GM23338 (cell line): ENCODE results near the gene AHR.
"Not testable (repeated sequence)": the region's sequence is repeated elsewhere in the genome, so short reads cannot be mapped to it uniquely, and the experiment has no call there.

Source experiments
- EZH2 ChIP-seq: fragments of 200-600 bp; sonication (generic); IDR thresholded peaks from one replicate; pipeline ENCODE4 v1.8.0; 2017; ENCODE audit warnings: antibody characterized with exemption, mild to moderate bottlenecking, low read depth; ENCODE audit not compliant: unreplicated experiment
- POLR2AphosphoS5 ChIP-seq: IDR thresholded peaks from 2 replicates; pipeline ENCODE4 v1.6.1; 2016; ENCODE audit warnings: antibody characterized with exemption, low read depth

DNA sequence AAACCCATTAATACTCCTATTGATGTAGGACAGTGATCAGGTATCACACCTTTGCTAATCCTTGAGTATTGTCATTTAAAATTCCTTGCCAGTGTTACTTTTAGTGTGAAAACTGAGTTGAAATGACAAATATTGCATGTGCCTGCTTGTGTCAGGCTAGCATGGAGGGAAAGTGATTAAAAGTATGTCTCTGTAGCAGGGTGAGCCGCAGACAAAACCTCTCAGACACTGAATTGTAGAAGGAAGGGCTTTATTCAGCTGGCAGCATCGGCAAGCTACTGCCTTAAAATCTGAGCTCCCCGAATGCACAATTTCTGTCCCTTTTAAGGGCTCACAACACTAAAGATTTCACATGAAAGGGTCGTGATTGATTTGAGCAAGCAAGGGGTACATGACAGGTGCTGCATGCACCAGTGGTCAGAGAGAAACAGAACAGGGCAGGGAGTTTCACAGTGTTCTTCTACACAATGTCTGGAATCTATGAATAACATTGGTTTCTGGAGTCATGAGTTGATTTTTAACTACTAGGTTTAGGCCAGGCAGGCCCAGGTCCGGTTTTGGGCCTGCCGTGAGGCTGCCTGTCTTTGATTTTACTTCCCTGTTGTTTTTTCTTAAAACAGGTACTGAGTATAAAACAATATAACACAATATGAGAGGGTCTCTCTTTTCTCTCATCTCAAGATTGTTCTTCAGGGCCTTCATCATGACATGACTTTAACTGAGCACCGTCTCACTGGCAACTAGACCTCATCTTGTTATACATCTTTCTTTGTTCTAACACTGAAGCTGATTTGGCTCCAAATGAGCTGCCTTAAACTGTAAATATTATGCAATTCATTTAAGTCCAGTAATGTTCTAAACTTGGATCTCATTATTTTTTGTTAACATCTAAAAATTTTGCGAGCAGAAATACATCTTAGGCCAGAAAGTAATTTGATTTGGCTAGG lies 84.2 kb downstream of the AHR start:
- not testable (repeated sequence) for TF ChIP-seq POLR2AphosphoS5, EZH2
